Kidney tubule cell (primary cell): ENCODE measurements around the gene ASS1.

ENCODE experiments used
- DNase-seq: peaks from one replicate; pipeline ENCODE4 v3.0.0-alpha.2; 2018; ENCODE audit warnings: low spot score

The ASS1 gene

DNA sequence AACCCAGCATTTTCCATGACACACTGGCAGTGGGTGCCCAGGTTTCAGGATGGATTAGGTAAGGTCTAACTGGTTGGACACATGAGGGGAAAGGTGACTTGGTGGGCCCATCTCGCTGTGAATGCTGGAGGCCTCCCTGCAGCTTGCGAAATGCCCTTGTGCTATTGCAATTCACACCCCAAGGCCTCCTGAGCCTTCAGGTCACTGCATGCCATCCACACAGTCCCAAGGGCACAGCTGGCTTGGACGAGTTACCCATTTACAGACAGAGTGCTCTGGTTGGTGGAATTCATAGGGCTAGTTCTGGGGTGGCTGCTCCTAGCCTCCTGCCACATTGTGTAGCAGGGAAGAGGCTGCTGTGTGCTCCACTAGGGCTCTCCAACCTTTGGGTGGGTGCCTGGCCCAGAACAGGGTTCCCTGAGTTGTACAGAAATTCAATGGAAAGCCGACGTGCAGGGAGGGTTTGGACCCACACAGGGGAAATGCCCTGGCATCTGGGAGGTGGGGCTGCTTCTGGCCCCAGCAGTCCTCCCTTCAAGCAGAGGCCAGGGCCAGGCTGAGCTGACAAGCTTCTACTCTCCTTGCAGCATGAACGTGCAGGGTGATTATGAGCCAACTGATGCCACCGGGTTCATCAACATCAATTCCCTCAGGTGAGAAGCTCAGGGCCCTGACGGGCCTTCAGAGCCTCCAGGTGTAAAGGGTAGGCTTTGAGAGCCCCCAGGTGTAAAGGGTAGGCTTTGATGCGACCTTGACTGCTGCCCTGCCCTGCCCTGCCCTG, 54.3 kb downstream of the ASS1 start:
- DNase-seq: peak; percentile 15

DNA sequence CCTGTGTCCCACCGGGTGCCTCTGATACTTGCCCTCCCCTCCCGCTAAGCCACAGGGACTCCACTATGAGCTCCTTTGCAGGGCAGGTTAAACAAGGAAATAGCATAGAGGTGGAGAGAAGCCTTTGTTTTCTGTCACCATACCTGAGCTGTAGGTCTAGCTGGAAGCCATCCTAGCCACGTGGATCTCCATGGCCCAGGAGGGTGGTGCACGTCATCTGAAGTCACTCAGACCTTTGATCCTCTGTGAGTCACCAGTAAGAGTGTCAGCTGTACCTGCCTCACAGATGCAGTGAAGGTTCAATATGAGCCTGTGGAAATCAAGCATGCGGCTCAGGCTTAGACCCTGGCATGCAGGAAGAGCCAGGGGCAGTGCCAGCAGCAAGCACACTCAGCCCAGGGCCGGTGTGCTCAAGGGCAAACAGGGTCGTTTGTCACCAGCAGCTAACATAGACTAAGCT, 55.1 kb downstream of the ASS1 start:
- DNase-seq: peak; percentile 89

DNA sequence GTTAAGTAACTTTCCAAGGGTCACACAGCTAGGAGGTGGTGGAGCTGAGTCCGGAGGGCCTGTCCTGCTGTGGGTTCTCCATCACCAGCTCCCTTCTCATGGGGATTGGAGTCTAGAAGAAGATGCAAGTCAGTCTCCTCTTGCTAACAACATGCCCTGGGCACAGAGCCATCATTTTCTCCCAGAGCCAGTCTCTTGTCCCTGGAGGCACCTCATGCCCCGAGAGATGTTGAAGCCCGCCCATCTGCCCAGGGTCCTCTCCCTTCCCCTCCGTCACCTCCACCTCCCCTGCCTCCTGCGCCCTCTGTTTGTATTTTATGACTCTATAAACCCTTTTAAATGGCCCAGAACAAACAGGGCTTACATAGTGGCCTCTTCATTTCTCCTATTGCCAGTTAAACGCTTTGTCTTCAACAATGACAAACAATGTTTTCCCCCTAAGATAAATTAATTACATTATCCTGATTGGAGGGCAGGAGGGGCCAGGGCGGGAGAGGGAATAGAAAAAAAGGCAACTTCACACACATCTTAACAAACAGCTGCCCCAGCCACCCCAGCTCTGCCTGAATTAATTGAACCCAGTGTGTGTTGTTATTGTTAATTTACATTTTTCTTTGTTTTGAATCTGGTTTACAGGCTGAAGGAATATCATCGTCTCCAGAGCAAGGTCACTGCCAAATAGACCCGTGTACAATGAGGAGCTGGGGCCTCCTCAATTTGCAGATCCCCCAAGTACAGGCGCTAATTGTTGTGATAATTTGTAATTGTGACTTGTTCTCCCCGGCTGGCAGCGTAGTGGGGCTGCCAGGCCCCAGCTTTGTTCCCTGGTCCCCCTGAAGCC, 55.8 kb downstream of the ASS1 start:
- no peak for DNase-seq

DNA sequence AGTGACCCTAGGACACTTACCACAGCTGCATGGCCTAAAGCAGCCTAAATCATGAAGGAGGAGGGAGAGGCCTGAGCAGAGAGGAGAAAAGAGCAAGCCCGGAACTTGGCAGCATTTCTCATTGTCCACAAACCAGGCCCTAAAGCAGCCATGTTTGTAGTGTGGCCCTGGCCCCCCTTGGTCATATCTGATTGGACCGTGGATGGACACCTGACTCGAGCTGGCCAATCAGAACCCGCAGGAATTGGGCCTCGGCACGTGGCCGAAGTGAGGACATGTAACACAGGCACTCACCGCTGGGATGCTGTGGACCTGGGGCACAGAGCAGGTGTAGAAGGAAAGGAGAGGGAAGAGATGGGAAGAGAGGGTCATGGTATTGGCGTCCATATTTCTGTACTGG, 56.9 kb downstream of the ASS1 start:
- no peak for DNase-seq

DNA sequence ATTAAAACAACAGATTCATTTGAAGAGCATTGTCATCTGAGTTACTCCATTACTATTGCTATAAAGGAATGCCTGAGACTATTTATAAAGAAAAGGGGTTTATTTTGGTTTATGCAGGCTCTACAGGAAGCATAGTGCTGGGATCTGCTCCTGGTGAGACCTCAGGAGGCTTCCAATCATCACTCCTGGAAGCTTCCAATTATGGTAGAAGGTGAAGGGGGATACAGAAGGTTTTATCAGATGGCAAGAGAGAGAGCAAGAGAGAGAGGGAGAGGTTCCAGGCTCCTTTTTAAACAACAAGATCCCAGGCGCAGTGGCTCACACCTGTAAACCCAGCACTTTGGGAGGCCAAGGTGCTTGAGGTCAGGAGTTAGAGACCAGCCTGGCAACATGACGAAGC, 63.5 kb downstream of the ASS1 start:
- no peak for DNase-seq

DNA sequence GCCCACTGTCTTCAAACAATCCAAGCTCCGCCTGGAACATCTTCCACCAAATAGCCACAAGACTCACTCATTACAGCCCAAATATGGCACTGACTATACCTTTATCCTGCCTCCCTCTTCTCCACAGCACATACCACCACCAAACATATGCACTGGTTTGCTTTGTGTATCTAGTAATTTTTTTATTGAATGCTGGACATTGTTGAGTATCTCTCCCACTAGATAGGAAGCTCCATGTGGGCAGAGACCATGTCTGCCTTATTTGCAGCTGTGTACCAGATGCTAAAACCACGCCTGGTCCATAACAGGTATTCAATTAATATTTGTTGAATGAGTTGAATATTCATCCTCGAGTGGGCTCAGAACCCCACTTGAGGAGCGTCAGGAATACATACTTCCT, 67.4 kb downstream of the ASS1 start:
- no peak for DNase-seq

DNA sequence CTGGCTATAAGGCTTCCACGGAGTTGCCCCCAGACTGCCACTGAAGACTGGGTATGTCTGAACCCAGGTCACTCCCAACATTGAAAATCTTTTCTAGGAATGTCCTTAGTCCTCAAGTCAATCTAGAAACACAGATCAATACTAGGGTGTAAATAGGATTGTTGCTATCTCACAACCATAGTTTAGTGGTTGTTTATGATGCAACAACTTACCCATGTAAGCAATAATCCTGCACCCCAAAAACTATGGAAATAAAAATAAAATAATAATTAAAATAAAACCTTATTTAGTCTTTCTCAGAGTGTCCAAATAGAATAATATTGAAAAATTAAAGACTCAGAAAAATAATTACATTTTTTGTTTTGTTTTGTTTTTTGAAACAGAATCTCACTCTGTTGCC, 68.3 kb downstream of the ASS1 start:
- no peak for DNase-seq

DNA sequence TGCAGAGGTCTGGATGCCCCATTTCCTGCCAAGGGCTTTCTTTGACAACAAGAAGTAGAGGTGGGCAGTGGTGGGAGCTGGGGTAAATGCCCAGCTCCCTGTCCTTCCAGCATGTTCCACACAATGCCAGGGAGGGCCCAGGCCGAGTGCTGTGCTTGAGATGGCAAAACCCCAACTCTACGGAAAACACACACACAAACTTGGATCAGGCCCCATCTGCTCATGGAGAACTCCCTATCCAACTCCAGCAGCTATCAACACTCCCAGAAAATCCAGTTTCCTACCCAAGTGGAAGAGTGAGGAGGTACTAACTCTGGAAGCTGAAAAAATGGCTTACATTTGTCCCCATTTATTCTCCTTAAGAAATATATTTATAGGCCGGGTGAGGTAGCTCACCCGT, 73.5 kb downstream of the ASS1 start:
- DNase-seq: no peak

DNA sequence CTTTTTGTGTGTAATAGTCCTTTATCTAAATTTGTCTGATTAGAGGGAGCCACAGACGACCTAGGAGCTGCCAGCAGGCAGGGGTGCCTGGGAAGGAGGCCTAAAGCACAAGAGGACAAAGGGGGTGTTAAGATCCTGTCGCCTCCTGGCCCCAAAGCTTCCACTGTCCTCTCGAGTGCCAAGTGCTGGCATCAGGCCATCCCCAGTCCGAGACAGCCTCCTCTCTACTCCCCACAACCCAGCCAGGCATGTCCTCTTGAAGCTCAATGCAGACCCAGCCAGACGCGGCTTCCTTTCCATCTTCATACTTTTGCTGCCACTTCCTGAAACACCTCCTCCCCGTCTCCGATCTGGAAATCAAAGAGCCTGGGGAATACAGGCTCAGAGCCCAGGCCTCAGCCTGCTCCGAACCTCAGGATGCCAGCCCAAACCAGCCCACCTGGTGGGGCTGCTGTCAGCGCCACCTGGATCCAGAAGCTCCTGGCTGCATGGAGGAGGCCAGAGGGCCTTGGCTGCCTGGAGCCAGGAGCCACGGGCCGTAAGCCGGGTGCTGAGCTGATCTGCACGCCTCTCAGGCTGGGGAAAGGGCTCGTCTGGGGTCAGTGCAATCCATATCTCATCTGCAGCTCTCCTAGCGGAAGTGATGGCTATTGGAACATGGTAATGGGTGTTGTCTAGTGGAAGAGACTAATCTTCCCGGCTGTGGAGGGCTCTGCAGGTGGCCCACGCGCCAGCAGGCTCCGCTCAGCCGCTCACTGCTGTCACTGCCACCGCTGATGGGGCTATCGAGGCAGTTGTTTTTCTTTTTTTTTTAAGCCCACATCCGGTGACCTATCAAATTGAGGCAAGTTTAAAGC, 74.4 kb downstream of the ASS1 start:
- DNase-seq: no peak

DNA sequence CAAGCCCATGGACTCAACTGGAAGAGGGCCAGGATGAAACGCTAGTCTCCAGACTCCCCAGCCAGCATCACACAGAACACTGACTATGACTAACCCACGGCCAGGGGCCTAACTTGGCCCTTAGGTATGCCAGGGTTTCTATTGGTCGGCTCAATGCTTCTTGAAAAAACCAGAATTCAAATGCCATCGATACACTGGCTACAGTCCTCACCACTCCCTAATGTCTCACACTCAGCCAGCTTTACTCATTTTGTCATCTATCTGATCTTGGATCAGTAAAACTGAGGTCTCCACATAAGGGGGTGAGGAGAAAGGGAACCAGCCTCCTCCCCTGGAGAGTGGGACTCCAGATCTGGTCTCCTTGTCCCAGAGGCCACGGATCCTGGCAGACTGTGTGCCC, 75.2 kb downstream of the ASS1 start:
- no peak for DNase-seq

DNA sequence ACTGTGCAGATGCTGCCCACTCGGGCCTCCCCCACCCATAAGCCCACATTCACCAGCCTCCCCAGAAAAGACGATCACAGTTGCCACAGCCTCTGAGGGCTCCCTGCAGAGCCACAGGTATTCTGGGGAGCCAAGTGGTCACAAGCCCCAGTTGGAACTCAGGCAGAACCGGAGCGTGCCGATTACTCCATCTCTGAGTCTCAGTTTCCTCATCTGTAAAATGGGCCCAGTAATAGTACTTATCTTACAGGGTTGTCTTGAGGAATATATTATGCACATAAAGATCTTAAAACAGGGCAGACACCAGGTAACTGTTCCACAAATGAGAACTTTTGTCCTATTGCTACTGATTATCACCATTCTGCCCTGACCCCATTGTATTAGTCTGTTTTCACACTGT, 77.0 kb downstream of the ASS1 start:
- no peak for DNase-seq

DNA sequence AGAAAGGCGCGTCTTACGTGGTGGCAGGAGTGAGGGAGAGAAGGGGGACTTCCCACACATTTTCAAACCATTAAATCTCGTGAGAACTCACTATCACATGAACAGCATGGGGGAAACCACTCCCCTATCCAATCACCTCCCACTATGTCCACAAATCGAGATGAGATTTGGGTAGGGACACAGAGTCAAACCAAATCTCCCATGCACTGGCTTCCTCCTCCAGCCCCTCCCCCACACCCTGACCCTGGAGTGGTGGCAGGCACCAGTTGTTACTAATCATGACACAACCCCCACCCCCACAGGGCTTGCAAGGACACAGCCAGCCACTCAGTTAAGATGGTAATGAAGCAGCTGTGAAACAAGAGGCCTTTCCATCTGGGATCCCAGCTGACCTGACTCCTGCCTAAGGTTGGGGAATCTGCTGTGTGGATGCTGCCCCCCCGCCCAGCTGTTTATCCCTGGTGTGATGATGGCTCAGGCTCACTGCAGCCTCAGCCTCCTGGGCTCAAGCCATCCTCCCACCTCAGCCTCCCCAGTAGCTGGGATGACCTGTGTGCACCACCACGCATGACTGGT, 77.6 kb downstream of the ASS1 start:
- DNase-seq: no peak

DNA sequence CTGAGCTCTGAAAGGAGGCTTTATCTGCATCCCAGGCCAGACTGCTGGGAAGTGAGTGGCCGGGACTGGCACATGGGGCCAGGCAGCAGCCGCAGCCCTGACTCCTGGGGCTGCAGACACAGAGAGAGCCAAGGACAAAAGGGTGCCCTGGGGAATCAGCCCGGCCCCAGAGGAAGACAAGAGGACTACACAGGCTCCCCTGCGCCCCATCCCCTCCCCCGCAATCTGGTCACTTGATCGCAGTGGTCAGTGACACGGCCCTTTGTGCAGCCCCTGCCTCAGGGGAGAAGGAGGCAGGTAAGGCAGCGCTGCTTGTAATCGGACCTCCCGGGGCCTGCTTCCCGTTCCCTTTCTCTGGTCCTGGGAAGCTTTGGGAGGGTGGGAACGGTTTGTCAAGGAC, 79.2 kb downstream of the ASS1 start:
- DNase-seq: no peak

DNA sequence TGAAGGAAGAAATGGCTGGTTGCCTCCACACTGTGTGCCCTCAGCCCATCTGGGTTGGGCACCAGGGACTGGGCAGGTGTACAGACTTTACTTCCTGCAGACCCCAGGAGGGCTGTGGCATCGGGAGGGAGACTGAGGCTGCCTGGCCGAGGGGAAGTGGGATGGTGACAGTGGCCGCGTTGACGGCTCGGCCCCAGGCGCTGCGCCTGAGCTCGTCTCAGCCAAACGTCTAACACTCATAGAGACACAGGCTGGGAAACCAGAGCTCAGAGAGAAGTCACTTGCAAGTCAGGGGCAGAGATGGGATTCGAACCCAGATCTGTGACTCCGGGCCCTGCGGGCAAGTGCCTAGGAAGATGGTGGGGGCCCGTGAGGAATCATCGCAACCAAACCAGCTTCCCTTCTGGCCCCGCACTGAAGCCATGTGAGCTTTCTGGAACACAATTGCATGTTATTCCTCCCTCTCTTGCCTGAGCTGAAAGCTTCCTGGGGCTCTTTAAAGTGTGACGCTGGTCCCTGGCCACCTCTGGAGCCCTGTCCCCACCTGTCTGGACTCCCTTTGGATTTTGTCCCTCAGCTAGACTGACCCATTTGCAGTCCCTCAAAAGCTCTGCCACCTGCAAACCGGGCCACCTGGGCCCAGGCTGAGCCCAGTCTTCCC, 81.6 kb downstream of the ASS1 start:
- no peak for DNase-seq

DNA sequence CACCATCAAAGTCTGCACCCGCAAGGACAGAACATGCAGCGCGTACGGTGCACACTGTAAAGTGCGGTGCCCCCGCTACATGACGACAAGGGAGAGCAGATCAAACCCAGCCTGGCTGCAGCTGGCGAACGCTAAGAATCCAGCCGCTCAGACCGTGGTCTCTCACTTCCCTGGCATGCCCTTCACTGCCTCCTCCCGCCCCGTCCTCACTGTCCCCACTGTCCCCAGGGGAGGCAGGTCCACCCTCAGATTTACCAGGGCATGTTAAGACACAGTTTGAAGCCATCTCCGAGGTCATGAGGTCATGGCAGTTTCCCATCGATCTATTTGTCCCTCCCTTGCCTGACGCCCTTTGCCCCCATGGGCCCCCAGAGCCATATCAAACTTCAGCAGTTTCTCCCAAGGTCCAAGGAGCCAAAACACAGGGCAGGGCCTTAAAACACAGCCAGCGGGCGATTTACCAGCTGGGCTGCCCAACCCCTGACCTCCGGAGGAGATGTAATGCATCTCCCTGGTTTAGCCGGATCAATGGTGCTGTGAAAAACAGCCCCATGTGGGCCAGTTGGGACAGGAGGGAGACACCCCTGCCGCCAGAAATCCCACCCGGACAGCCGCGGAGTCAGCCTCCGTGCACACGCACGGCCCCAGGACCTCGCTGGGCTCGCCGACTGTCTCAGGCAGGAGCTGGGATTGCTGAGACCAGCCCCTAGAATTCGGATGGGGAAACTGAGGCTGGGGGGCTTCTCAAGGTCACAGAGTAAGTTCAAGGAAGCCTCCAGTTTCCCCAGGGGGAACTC, 82.3 kb downstream of the ASS1 start:
- DNase-seq: no peak

DNA sequence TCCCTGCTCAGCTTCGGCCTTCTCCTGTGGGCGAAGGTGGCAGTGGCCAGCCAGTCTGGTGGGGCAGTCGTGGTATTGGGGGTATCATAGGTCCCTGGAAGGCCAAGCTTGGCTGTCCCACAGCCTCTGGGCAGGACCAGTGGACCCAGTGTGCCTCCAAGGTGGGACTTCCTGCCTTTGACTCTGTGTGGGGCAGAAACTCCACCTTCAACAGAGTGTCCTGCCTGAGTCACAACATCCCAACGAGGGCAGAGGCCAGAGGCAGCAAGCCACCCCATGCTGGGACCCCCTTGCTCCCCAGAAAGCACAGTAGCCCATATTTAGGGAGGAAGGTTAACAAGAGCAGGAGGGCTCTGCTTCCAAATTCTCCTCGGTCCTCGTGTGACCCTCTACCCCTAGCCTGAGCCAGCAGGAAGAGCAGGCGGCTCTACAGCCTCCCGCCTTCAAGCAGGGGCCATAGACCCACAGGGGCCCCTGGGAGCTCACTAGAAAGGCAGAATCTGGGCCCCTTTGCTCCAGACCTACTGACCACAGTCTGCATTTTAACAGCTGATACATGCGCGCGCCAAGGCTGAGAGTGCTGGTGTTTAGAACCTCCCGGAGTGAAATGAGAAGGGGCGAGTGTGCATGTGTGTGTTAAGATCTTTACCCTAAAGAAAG, 83.0 kb downstream of the ASS1 start:
- DNase-seq: no peak

DNA sequence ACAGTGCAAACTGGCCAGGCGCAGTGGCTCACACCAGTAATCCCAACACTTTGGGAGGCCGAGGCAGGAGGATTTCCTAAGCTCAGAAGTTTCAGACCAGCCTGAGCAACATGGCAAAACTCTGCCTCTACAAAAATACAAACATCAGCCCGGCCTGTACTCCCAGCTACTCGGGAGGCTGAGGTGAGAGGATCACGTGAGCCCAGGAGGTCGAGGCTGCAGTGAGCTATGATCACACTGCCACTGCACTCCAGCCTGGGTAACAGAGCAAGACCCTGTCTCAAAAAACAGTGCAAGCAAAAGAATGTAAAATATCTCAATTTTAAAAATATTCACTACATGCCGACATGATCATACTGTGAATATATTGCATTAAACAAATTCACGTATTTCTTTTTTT, 83.9 kb downstream of the ASS1 start:
- DNase-seq: no peak

DNA sequence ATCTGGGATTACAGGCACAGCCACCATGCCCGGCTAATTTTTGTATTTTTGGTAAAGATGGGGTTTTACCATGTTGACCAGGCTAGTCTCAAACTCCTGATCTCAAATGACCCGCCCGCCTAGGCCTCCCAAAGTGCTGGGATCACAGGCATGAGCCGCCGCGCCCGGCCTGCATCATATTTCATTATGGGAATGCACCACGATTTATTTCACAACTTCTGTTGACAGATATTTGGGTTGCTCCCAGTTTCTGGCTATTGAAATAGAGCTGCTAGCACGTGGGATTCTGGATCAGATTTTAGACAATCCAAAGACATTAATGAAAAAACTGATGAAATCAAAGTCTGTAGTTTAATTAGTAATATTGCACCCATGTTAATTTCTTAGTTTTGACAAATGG, 86.2 kb downstream of the ASS1 start:
- no peak for DNase-seq

DNA sequence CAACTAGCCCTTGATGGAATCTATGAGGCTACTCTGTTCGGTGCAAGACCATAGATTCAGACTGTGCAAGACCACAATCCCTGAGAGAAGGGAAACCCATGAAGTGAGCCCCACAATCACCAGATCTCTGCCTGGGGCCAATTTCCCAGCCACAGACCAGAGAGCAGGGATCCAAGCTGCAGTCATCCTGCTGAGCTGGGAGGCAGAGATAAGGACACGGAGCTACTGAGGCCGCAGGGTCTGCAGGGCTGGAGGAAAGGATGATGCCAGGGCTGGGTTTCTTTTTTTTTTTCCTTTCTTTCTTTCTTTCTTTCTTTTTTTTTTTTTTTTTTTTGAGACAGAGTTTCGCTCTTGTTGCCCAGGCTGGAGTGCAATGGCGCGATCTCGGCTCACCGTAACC, 86.9 kb downstream of the ASS1 start:
- no peak for DNase-seq

DNA sequence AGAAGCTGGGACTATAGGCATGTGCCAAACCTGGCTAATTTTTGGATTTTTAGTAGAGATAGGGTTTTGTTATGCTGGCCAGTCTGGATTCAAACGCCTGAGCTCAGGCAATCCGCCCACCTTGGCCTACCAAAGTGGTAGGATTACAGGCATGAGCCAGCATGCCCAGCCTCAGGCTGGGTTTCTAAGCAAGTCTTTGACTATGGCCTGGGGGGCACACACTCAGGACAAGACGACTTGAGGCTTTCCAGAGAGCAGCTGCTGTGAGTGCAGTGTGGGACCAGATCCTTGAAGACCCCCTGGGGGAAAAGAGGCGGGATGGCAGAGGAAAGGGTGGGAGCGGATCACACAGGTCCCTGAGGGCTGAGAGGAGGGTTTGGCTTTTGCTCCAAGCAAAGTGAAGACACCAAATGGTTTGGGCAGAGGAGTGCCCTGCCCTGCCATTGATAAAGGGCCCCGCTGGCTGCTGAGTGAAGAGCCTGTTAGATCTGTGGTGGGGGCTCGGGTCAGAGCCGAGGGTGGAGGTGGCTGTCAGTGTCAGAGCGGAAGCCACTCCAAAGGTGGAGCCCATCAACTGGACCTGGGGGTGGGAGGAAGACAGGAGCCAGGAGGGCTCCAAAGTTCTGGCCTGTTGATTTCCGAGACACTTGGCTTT, 87.8 kb downstream of the ASS1 start:
- no peak for DNase-seq
